AG10803 (cell line): Measurements from ENCODE around the gene PHF21A.

Experiments
- DNase-seq: peaks from one replicate; pipeline ENCODE4 v3.0.0; 2010; ENCODE audit warnings: low read depth
- H3K4me3 ChIP-seq: 2 replicates; pipeline ENCODE4 v1.5.1; 2011; ENCODE audit warnings: mild to moderate bottlenecking, low read length, control low read depth
- CTCF ChIP-seq: conservative IDR thresholded peaks from 2 replicates; pipeline ENCODE4 v1.5.1; 2011; ENCODE audit warnings: mild to moderate bottlenecking, low read length, control low read depth, inconsistent platforms

Gene PHF21A

GRCh38 chr11:46121301-46121723, at the start of gene PHF21A:
TSS of gene PHF21A (minus strand) at chr11:46121454. CDS start at chr11:46084219, 37,235 bp downstream.
- peak; percentile 97 for DNase-seq
- no peak for TF ChIP-seq CTCF
- peak within 1 kb of the TSS; percentile 84 for H3K4me3 ChIP-seq

GRCh38 chr11:46170797-46171196, 49.5 kb upstream of the PHF21A start:
- no peak overlapping the region for H3K4me3 ChIP-seq
- no peak for DNase-seq
- TF ChIP-seq CTCF: no peak

GRCh38 chr11:46162700-46163099, 41.4 kb upstream of the PHF21A start:
- H3K4me3 ChIP-seq: no peak overlapping the region
- TF ChIP-seq CTCF: no peak
- no peak for DNase-seq

- no peak for DNase-seq
- no peak for TF ChIP-seq CTCF
- no peak overlapping the region for H3K4me3 ChIP-seq
Measured at GRCh38 chr11:46161201-46161600, 39.9 kb upstream of the PHF21A start.

GRCh38 chr11:46160100-46160499, 38.8 kb upstream of the PHF21A start:
- no peak overlapping the region for H3K4me3 ChIP-seq
- DNase-seq: no peak
- no peak for TF ChIP-seq CTCF

- no peak for TF ChIP-seq CTCF
- H3K4me3 ChIP-seq: no peak overlapping the region
- DNase-seq: no peak
Measured at GRCh38 chr11:46159680-46160079, 38.4 kb upstream of the PHF21A start.

GRCh38 chr11:46149826-46150225, 28.6 kb upstream of the PHF21A start:
- H3K4me3 ChIP-seq: no peak overlapping the region
- no peak for TF ChIP-seq CTCF
- no peak for DNase-seq
